ENCODE data around the gene PPP1R18. TPM values are rescaled to one million over a fixed set of nuclear protein-coding genes. Genes with fewer than 3 reads are reported as not detected.
"Not testable (repeated sequence)": the region's sequence is repeated elsewhere in the genome, so short reads cannot be mapped to it uniquely, and the experiment has no call there.

PPP1R18 gene
- total RNA-seq, 1 donor from 2014 or later: 44.0 TPM

DNA sequence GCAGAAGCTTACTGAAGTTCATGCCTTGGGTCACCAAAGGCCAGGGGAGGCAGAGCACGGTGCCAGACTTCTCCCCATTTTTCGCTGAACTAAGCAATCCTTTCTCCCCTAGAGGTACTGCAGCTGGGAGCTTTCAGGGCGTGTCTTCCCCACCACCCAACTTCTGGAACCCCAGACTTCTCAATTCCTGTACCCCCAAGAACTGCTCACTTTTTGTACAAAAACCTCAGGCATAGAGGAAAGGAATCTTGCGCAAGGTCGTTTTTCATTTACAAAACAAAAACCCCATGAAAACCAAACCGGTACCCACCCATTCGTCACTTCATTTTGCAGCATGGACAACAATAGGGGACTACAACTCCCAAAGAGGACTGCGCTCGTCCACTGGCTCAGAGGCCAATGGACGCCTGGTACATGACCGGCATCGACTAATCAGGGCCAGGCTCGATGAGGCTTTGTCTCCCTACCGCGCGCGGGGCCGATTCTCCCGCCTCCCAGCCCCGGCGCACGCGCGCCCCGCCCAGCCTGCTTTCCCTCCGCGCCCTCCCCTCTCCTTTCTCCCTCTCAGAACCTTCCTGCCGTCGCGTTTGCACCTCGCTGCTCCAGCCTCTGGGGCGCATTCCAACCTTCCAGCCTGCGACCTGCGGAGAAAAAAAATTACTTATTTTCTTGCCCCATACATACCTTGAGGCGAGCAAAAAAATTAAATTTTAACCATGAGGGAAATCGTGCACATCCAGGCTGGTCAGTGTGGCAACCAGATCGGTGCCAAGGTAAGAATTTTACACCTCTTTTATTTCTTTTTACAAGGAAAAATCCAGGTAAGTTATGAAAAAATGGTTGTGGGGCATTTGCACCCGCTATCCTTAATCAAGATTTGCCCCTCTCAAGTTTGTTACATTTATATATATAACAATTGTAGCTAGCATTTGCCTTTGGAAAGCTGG, 33.6 kb upstream of the PPP1R18 start, which contains the start of gene TUBB:
Gene TUBB, plus strand, starts transcription at position 562 of the 947 bp plus-strand sequence. Its CDS starts 155 bp downstream, at position 717.
- DNase-seq (ENCODE audit: low spot score): peak; percentile 97

DNA sequence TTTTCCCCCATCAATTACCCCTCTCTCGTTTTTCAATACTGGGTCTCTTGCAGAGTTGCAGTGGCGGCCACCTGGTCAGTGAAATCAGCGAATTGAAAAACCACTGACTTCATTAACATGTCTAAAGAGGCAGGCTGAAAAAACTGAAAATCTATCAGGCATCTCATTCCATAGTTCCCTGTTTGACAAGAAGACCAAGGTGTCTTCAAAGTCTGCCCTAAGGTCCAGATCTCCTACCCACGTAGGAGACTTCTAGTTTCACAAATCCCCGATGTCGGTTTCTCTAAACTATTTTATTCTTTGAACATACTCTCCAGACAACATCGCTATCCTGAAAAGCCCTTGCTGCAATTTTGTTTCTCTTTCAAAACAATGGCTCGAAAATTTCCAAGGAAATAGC, 32.9 kb upstream of the PPP1R18 start:
- no peak for DNase-seq (ENCODE audit: low spot score)

DNA sequence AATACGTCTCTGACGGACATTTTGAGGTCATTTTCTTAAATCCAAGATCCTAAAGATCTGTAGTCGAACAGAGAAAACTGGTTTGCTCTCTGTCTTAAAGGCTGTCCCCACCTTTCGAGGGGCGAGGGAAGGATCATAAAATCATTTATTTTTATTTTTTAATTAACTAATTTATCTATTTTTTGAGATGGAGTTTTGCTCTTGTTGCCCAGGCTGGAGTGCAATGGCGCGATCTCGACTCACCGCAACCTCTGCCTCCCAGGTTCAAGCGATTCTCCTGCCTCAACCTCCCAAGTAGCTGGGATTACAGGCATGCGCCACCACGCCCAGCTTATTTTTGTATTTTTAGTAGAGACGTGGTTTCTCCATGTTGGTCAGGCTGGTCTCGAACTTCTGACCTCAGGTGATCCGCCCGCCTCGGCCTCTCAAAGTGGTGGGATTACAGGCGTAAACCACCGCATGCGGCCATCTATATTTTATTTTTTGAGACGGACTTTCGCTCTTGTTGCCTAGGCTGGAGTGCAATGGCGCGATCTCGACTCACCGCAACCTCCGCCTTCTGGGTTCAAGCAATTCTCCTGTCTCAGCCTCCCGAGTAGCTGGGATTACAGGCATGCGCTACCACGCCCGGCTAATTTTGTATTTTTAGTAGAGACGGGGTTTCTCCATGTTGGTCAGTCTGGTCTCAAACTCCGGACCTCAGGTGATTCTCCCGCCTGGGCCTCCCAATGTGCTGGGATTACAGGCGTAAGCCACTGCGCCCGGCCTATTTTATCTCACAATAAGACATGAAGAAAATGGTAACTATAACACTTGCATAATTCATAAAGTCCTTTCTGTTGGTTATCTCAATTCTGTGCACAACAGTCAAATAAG, 31.6 kb upstream of the PPP1R18 start:
- not testable (repeated sequence) for DNase-seq (ENCODE audit: low spot score)

DNA sequence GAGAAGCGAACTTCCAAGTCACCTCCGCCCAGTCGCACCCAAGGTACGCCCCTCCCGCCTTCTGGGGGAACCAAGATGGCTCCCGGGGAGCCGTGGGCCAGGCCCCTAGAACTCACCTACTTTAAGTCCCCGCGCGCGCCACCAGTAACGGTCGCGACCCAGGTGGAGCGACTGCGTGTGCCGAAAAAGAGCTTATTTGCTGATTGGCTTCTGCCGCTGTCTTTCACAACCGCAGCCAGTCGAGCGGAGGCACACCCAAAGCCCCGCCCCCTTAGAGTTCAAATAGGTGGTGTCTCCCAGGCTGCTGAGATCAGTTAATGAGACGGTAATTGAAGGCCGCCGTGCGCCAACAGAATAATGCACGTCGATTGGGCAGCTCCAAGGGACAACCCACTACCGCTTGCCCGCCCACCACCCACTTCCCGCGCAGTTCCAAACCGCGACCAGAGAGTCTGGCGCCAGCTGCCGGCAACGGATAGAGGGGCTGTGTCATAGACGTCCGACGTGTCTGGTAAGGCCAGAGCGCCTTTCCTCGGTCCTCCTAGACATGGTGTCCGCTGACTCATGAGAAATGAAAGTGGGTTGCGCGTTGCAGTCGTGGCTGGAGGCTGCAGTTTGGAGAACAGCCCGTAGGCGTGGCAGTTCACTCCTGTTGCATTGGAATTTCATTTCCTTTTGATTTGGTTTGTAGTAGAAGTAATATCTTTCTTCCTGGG, 30.8 kb upstream of the PPP1R18 start, which contains the start of gene MDC1:
Gene MDC1, minus strand, starts transcription at position 153 of the 716 bp plus-strand sequence. CDS start 2,106 bp downstream, outside the sequence.
- DNase-seq (ENCODE audit: low spot score): peak; percentile 100

DNA sequence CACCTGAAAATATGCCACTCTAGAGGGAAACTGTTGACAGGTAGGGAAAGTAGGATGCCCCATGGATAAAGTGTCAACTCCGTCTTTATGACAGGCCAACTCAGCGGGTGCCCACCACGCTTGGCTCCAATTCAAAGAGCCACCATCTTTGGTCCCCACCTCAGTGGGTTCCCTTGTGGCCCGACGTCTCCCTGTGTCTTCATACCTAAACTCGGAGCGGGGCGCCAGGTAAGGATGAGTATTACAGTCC, 30.4 kb upstream of the PPP1R18 start:
- DNase-seq (ENCODE audit: low spot score): no peak

DNA sequence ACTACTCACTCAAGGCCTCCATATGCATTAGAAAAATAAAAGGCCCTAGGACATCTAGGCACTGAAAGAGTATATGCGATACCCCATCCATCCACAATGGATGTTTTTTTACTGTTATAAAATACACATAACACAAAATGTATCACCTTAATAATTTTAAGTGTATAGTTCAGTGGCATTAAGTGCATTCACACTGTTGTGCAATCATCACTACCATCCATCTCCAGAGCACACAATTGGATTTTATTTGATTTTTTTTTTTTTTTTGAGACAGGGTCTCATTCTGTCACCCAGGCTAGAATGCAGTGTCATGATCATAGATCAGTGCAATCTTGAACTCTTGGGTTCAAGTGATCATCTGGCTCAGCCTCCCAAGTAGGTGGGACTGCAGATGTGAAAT, 27.8 kb upstream of the PPP1R18 start:
- no peak for DNase-seq (ENCODE audit: low spot score)

DNA sequence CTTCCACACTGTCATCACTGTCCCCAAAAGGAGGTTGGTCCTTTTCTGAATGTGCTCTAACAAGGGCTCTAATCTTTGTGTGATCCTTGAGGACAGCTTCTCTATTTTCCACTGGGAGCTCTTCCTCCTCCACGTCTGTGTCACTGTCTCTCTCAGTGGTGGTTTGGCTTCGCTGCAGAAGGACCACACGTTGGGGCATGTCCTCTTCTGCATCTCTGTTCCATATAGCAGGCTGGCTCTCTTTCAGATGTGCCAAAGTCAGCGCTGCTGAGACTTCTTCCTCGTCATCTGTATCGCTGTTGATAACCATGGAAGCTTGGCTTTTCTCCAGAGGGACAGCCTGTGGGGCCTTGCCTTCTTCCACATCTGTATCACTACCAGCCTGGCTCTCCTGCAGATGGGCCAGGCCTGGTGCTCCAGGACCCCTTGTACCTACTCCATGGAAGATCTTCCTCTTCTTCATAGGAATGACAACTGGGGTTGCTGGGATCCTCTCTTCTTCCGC, 26.0 kb upstream of the PPP1R18 start:
- DNase-seq (ENCODE audit: low spot score): no peak

DNA sequence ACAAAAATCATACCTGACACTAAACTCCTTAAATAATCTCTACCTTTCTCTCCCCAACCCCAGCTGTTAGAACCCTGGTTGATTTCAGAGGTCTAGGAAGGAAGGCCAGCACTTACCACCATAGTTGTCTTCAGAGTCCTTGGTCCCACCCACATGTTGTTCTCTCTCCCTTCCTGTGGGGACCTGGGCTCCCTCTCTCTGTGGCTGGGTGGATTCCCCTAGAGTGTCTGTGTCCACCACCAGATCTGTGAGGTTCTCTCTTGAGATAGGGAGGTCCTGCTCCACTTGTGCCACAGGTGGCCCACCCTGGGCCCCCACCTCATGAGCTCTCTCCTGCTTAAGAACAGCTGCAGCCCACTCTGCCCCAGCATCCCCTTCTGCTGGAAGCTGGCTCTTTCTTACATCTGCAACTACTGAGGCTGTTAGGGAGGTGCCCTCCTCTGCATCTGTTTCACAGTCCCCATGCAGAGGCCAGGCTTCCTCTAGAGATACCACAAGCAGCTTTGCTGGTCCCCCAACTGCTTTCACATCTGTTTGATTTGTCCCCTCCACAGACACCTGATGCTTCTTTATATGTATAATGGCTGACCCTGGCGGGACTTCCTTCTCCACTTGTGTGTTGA, 25.4 kb upstream of the PPP1R18 start:
- DNase-seq (ENCODE audit: low spot score): no peak

DNA sequence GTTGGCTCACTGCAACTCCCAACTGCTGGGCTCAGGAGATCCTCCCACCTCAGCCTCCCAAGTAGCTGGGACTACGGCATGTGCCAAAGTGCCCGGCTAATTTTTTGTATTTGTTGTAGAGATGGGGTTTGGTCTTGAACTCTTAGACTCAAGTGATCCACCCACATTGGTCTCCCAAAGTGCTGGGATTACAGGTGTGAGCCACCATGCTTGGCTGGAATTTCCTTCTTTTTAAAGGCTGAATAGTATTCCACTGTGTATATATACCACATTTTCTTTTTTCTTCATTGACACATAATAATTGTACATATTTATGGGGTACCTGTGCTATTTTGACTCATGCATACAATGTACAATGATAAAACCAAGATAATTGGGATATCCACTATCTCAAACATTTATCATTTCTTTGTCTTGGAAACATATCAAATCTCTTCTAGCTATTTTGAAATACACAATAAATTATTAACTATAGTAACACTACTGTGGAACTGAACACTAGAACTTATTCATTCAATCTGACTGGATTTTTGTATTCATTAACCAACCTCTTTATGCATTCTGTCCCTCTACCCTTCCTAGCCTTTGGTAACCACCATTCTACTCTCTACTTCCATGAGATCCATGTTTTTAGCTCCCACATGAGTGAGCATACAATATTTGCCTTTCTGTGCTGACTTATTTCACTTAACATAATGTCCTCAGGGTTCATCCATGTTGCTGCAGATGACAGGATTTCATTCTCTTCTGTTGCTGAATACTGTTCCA, 22.8 kb upstream of the PPP1R18 start:
- no peak for DNase-seq (ENCODE audit: low spot score)

DNA sequence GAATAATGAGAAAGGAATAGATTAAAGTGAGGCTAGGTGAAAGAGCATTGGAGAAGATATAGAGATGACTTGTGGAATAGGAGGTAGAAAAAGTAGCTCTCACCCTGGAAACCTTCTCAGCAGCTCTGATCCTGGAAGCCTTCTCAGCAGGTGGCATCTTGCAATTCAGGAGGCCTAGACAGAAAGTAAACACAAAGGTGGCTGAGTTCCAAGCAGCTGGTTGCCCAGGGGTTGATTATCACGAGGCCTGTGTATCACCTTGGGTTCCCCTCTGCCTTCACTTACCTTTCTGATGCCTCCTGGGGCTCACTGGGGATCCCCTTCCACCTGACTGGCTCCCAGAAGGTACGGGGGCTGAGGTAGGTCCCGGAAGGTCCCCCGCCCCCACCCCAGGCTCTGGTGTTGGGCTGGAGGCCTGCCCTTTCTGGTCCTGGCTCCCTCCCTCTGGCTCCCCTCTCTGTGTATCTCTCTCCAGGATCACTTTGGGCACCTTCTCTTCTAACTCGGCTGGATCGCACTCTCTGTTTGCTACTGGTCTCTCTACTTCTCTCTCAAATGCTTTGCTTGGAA, 20.9 kb upstream of the PPP1R18 start:
- peak; percentile 58 for DNase-seq (ENCODE audit: low spot score)

DNA sequence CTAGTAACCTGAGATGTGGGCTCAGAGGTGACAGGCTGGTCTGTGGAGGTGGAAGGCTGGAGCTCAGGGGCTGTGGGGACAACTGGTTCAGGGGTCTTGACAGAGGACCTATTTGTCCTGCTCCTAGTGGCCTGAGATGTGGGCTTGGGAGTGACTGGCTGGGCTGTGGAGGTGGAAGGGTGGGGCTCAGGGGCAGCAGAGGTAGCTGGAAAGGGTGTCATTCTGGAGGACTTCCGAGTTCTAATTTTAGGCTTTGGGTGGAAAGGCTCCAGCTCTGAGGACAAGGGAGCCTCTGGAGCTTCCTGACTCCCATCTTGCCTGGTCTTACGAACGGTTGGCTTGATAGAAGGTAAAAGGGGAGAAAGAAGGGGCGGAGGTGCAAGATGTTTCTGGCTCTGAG, 19.2 kb upstream of the PPP1R18 start:
- DNase-seq (ENCODE audit: low spot score): no peak

DNA sequence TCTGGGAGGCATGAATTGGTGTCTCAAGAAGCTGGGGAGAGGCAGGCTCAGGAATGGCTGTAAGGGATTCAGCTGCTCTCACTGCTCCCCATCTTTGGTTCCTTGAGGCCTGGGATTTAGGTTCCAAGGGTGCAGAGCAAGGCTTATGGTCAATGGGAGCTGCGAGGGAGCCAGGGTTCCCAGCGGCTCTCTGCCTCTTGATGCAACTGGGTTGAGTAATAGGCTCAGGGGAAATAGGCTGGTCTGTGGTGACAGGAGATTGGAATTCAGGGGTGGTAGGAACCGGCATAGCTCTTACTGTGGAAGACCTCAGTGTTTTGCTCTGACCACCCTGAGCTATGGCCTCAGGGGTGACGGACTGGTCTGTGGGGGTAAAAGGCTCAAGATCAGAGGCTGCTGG, 17.4 kb upstream of the PPP1R18 start:
- DNase-seq (ENCODE audit: low spot score): no peak

DNA sequence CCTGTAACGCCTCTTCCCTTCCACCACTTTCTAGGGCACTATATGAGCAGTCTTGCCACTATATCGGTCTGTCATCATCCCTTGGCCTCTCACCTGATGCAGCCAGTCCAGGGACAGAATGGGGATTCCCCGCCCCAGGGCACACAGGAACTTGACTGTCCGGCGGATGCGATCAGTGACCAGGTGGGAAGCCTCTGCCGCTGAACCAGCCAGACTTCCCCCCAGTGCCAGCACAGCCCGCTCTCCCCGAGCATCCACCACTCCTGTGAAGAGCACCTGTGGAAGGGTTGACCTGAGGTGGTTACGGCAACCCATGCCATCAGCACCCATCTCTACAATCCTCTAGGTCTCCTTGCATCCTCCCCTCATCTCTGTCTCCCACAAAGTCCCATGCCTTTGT, 16.6 kb upstream of the PPP1R18 start:
- no peak for DNase-seq (ENCODE audit: low spot score)

DNA sequence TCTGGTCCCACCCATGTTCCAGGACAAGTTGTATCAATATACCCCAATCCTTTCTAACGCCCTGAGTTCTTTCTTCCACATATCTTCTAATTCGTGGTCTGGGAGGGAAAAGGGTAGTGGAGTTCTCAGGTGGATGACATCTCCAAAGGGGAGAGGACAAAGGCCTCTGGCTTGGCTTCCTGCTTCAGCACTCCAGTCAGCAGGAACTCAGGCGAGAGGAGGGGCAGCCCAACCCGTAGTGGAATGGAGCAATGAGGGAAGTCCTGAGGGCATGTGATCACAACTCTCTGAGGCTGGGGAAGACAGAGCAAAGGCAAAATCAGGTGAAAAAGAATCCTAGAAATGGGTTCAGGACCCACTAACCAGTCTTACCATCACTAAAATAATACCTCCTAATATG, 13.9 kb upstream of the PPP1R18 start:
- DNase-seq (ENCODE audit: low spot score): no peak

DNA sequence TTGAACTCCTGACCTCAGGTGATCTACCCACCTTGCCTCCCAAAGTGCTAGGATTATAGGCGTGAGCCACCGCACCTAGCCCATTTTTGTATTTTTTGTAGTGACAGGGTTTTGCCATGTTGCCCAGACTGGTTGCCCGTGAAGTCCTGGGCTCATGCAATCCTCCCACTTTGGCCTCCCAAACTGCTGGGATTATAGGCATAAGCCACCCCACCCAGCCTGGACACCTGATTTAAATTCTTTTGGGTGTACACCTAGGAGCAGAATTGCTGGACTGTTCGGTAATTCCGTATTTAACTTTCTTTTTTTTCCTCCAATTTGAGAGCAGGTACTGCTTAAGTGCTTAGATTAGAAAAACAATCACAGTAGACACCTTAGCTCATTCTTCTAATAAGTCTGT, 10.0 kb upstream of the PPP1R18 start:
- DNase-seq (ENCODE audit: low spot score): no peak

DNA sequence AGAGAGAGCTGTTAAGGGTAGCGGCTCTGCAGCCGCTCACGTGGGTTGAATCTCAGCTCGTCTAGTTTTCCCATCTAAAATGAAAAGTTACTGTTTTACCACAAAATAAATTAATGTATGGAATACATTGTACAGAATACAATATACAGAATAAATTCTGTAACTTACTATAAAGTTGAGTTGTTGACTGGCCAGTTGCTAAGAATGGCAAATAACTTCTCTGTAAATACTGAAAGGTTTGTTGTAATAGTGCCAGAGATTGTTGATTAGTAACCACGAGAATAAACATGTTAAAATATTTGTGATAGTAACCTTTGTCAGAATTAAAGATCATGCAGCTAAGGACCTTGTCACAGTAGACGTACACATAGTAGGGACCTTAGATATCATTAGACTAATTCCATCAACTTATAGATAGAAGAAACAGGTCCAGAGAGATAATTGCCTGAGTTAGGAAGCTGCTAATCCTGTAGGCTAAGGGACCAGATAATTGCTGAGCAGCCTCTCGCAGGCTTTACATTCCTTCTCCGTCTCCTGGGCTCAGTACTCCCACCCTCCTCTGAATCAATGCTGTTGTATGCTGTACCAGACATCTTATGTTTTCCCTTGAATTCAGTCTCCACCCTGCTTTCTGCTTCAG, 4.9 kb upstream of the PPP1R18 start:
- no peak for DNase-seq (ENCODE audit: low spot score)

DNA sequence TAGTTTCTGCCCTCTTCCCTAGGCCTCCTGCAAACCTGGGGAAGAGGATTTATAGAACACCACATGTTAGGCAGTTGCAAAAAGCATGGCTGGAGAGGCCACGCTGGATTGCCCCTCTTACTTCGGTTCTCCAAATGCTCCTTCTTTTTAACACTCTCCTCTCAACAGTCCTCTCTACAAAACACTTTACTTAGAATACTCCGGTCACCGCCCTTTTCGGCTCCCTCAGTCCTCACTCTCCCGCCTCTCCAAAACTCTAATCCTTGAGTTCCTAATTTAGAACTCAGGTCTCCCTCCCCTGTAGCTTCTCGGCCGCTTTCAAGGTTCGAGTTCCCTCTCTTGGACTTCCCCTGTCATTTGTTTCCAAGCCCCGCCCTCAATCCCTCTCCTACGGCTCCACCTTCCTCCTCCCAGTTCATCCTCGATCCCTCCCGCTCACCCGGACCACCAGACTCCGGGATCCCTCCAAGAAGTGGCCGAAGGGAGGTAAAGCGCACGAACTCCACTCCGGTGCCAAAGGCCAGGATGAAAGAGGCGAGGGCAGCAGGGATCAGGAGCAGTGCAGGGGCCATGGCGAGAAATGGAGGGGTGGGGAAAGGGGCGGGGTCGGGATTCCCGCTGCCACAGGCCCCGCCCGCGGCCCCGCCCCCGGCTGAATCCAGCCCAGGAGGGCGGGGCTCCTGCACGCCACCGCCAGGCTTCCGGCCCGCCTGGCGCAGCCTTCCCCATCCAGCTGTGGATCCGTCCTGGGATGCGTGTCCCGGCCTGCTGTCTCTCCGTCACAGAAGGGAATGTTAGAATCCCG, 4.2 kb upstream of the PPP1R18 start, which contains the start of gene NRM:
Gene NRM, minus strand, starts transcription at position 582 of the 805 bp plus-strand sequence. Its CDS starts 10 bp downstream, at position 572.
- DNase-seq (ENCODE audit: low spot score): peak; percentile 86

DNA sequence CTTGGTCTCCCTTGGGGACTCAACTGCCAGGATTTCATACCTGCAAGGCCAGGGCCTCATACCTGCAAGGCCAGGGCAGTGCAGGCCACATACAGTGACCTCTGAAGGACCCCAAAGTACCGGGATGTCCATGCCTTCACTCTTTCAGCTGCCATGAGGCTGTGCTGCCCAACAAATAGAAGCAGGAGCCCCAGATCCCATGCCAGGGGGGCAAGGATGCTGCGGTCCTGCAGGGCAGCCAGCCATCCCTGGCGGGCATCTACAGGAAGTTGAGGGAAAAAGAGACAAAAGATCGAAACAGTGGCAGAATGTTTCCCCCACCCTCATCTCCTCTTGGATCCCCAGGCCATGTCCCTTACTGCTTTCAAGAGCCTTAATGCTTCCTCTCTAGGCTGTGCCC, 3.5 kb upstream of the PPP1R18 start:
- DNase-seq (ENCODE audit: low spot score): no peak
